ENCODE results near the gene IFT20. TPM values are rescaled to one million over a fixed set of nuclear protein-coding genes. Genes with fewer than 3 reads are reported as not detected.
A peak's percentile ranks its signal among the peaks of the same experiment; 100 is the strongest.
"Not testable (repeated sequence)": the region's sequence is repeated elsewhere in the genome, so short reads cannot be mapped to it uniquely, and the experiment has no call there.

Gene IFT20
- total RNA-seq, 2 experiments from 2014 or later = 20.5 to 22.3 TPM

DNA sequence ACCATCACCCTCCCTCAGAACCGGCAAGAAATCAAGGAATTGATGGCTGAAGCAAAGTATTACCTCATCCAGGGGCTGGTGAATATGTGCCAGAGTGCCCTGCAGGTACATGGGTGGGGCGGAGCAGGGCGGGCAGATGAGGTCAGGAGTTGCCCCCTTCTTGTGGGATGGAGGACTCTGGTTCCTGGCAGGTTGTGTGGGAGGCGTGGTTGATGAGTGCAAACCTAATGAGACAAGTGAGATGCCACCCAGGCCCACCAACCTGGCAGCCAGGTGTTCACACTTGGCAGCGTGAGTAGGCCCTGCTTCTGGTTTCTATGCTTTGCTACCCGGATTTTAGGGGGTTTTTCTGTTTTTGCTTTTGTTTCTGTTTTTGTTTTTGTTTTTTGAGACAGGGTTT is 5.1 kb upstream of the IFT20 start:
- H3K36me3 Mint-ChIP-seq (ENCODE audit: low read depth) = peaks cover 15% of the 10 kb centered on the region
- H3K27me3 Mint-ChIP-seq = no peaks in the 10 kb centered on the region
- POLR2A ChIA-PET = no interaction called here
- peaks cover 23% of the 10 kb centered on the region for H3K4me1 Mint-ChIP-seq
- DNase-seq = no peak
- H3K27ac Mint-ChIP-seq = no peak overlapping the region
- CTCF ChIA-PET = no interaction called here
- no peaks in the 10 kb centered on the region for H3K9me3 Mint-ChIP-seq
- H3K4me3 Mint-ChIP-seq = no peak overlapping the region

DNA sequence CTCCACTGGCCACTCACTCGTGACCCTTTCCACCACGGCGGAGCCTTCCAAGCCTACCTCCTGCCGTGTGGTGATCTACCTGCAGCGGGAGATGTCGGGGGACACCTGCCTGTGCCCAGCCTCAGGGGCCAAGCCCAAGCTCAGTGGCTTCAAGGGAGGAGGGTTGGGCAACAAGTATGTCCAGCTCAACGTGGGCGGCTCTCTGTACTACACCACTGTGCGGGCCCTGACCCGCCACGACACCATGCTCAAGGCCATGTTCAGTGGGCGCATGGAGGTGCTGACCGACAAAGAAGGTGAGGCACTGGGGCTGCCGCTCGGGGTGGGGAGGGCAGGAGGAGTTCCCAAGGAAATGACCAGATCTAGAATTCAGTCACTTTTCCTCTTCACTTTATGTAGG is 4.2 kb upstream of the IFT20 start:
- H3K36me3 Mint-ChIP-seq (ENCODE audit: low read depth) = peaks cover 12% of the 10 kb centered on the region
- H3K4me1 Mint-ChIP-seq = peaks cover 29% of the 10 kb centered on the region
- H3K27ac Mint-ChIP-seq = no peak overlapping the region
- H3K4me3 Mint-ChIP-seq = no peak overlapping the region
- no peaks in the 10 kb centered on the region for H3K9me3 Mint-ChIP-seq
- ChIA-PET CTCF (no interaction called here), POLR2A (no interaction called here)
- DNase-seq = no peak
- H3K27me3 Mint-ChIP-seq = no peaks in the 10 kb centered on the region

DNA sequence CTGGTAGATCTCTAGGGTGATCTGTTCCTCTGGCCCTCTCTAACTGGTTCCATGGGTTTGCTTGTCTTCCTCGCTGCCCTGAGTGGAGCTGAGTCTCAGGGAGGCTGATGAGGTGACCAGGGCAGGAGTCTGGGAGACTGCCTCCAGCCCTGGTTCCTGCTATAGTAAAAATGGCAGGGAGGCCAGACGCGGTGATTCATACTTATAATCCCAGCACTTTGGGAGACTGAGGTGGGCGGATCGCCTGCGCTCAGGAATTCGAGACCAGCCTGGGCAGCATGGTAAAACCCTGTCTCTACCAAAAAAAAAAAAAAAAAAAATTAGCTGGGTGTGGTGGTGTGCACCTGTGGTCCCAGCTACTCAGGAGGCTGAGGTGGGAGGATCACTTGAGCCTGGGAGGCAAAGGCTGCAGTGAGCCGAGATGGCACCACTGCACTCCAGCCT is 3.5 kb upstream of the IFT20 start:
- H3K27me3 Mint-ChIP-seq; H3K4me3 Mint-ChIP-seq; CTCF ChIA-PET; H3K27ac Mint-ChIP-seq; H3K9me3 Mint-ChIP-seq; DNase-seq; H3K36me3 Mint-ChIP-seq (ENCODE audit: low read depth): not testable (repeated sequence)
- peaks cover 33% of the 10 kb centered on the region for H3K4me1 Mint-ChIP-seq
- POLR2A ChIA-PET = interaction anchor here (1.1 kb wide), 1 partner anchor 19 kb away, joined by 3 read pairs; the partner anchor contains the start of gene POLDIP2

GRCh38 chr17:28338056-28338768 is 2.9 kb upstream of the IFT20 start:
- no peak for DNase-seq
- Mint-ChIP-seq H3K4me3 (no peak overlapping the region), H3K4me1 (peaks cover 37% of the 10 kb centered on the region), H3K27me3 (no peaks in the 10 kb centered on the region), H3K9me3 (no peaks in the 10 kb centered on the region), H3K36me3 (ENCODE audit: low read depth) (peaks cover 10% of the 10 kb centered on the region), H3K27ac (no peak overlapping the region)
- ChIA-PET CTCF (interaction anchor here (1.1 to 1.7 kb wide), 2 partner anchors 13 to 19 kb away, joined by 3 to 4 read pairs; partner anchors contain the start of gene POLDIP2), POLR2A (interaction anchor here (1.1 kb wide), 1 partner anchor 19 kb away, joined by 3 read pairs; the partner anchor contains the start of gene POLDIP2)

- CTCF ChIA-PET = interaction anchor here (0.6 to 2.1 kb wide), 11 partner anchors 9 to 451 kb away, joined by 3 to 9 read pairs (median 4); partner anchors contain the start of gene POLDIP2
- H3K27me3 Mint-ChIP-seq = no peaks in the 10 kb centered on the region
- peaks cover 39% of the 10 kb centered on the region for H3K4me1 Mint-ChIP-seq
- peaks cover 6% of the 10 kb centered on the region for H3K36me3 Mint-ChIP-seq (ENCODE audit: low read depth)
- no peaks in the 10 kb centered on the region for H3K9me3 Mint-ChIP-seq
- peak; percentile 40 for DNase-seq
- H3K27ac Mint-ChIP-seq = peak overlapping the region; percentile 91
- POLR2A ChIA-PET = interaction anchor here (0.7 to 1.5 kb wide), 2 partner anchors 21 to 48 kb away, joined by 4 to 9 read pairs; partner anchors contain the start of gene POLDIP2
- peak overlapping the region; percentile 85 for H3K4me3 Mint-ChIP-seq
Measured at GRCh38 chr17:28335959-28336871, 943 bp upstream of the IFT20 start.

GRCh38 chr17:28334666-28335200 is 539 bp downstream of the IFT20 start:
- no peaks in the 10 kb centered on the region for H3K9me3 Mint-ChIP-seq
- CTCF ChIA-PET = interaction anchor here (0.9 to 2.1 kb wide), 7 partner anchors 14 to 65 kb away, joined by 3 to 5 read pairs (median 4); partner anchors contain the start of gene POLDIP2
- H3K36me3 Mint-ChIP-seq (ENCODE audit: low read depth) = peaks cover 6% of the 10 kb centered on the region
- H3K4me3 Mint-ChIP-seq = peak overlapping the region; percentile 85
- peak overlapping the region; percentile 91 for H3K27ac Mint-ChIP-seq
- H3K4me1 Mint-ChIP-seq = peaks cover 39% of the 10 kb centered on the region
- POLR2A ChIA-PET = interaction anchor here (1.5 kb wide), 1 partner anchor 23 kb away, joined by 9 read pairs; the partner anchor contains the start of gene POLDIP2
- DNase-seq = peak; percentile 27
- H3K27me3 Mint-ChIP-seq = no peaks in the 10 kb centered on the region

- H3K36me3 Mint-ChIP-seq (ENCODE audit: low read depth) = peaks cover 7% of the 10 kb centered on the region
- no peaks in the 10 kb centered on the region for H3K9me3 Mint-ChIP-seq
- ChIA-PET CTCF (interaction anchor here (0.7 to 2.1 kb wide), 2 partner anchors 9 to 17 kb away, joined by 3 to 4 read pairs; no protein-coding TSS in a partner anchor), POLR2A (no interaction called here)
- peak overlapping the region; percentile 85 for H3K4me3 Mint-ChIP-seq
- no peak overlapping the region for H3K27ac Mint-ChIP-seq
- H3K4me1 Mint-ChIP-seq = peaks cover 39% of the 10 kb centered on the region
- DNase-seq = no peak
- no peaks in the 10 kb centered on the region for H3K27me3 Mint-ChIP-seq
Measured at GRCh38 chr17:28334171-28334570, 1.1 kb downstream of the IFT20 start.

- H3K27me3 Mint-ChIP-seq = no peaks in the 10 kb centered on the region
- H3K36me3 Mint-ChIP-seq (ENCODE audit: low read depth) = peaks cover 9% of the 10 kb centered on the region
- ChIA-PET POLR2A (no interaction called here), CTCF (interaction anchor here (0.5 to 0.7 kb wide), 2 partner anchors 10 to 487 kb away, joined by 3 read pairs; no protein-coding TSS in a partner anchor)
- H3K9me3 Mint-ChIP-seq = no peaks in the 10 kb centered on the region
- H3K4me1 Mint-ChIP-seq = peaks cover 35% of the 10 kb centered on the region
- DNase-seq = no peak
- peak overlapping the region; percentile 85 for H3K4me3 Mint-ChIP-seq
- H3K27ac Mint-ChIP-seq = no peak overlapping the region
Measured at GRCh38 chr17:28333083-28333746, 2.1 kb downstream of the IFT20 start.

DNA sequence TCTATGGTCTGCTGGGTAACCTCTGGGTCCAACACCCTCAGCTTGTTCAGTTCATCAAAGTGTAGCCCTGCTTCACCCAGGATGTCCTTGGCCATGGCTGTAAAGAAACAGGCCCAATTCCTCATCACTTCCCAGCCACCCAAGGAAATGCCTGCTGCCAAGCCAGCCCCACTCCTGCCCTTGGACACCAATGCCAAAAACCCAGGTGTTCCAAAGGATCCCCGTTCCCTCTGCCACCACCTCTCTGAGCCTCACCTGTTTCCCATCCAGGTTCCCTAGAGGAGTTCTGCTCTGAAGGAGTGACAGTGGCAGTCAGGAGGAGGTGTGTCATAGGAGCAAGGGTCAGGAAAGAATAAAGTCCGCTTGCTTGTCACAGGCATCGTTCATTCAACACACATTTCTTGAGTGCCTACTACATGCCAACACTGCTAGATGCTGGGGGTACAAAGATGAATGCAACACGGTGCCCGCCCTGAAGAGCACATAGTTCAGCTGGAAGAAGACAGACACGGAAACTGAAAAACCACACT is 3.3 kb downstream of the IFT20 start:
- Mint-ChIP-seq H3K36me3 (ENCODE audit: low read depth) (peaks cover 16% of the 10 kb centered on the region), H3K27me3 (no peaks in the 10 kb centered on the region), H3K27ac (peak overlapping the region; percentile 16), H3K4me3 (no peak overlapping the region), H3K9me3 (no peaks in the 10 kb centered on the region), H3K4me1 (peaks cover 33% of the 10 kb centered on the region)
- ChIA-PET POLR2A (no interaction called here), CTCF (interaction anchor here (0.7 to 1.6 kb wide), 5 partner anchors 9 to 35 kb away, joined by 3 to 4 read pairs (median 3); no protein-coding TSS in a partner anchor)
- no peak for DNase-seq

DNA sequence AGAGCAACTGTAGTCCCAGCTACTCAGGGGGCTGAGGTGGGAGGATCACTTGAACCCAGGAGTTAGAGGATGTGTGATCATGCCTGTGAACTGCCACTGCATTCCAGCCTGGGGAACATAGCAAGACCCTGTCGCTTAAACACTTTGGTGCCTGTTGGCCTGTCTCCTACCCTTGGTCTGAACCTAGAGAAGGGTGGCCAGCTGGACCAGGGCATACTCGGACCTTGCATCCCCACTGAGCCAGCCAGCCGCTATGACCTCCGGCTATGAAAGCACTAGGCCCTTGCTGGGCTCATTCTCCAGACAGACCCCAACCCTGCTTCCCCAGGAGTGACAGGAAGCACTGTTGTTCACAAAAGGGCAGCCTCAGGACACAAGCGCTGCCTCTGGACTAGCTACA is 4.6 kb downstream of the IFT20 start:
- Mint-ChIP-seq H3K36me3 (ENCODE audit: low read depth) (peaks cover 23% of the 10 kb centered on the region), H3K4me3 (no peak overlapping the region), H3K4me1 (peaks cover 24% of the 10 kb centered on the region), H3K27ac (no peak overlapping the region), H3K27me3 (no peaks in the 10 kb centered on the region), H3K9me3 (no peaks in the 10 kb centered on the region)
- POLR2A ChIA-PET = no interaction called here
- no peak for DNase-seq
- CTCF ChIA-PET = interaction anchor here (0.6 to 1.6 kb wide), 4 partner anchors 8 to 1223 kb away, joined by 3 to 5 read pairs (median 3); no protein-coding TSS in a partner anchor

DNA sequence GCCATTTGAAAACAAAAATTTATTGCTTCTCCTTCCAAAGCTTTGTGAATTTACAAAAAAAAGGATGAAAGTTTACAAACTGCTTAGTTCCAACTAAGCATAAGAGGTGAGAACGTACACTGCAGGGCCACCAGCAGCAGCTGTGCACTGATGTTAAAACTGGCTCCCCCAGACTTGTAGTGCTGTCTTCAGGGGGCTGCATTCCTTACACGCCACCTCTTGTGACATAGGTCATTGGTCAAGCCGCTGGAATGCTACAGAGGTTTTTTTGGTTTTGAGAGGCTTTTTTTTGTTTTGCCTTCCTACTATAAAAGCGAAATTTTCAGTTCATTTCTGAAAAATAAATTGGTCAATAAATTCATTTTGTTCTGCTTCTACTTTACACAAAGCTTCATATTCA is 6.9 kb downstream of the IFT20 start:
- ChIA-PET POLR2A (no interaction called here), CTCF (no interaction called here)
- Mint-ChIP-seq H3K4me3 (no peak overlapping the region), H3K9me3 (no peaks in the 10 kb centered on the region), H3K27me3 (no peaks in the 10 kb centered on the region), H3K27ac (no peak overlapping the region), H3K4me1 (peaks cover 7% of the 10 kb centered on the region), H3K36me3 (ENCODE audit: low read depth) (peaks cover 23% of the 10 kb centered on the region)
- no peak for DNase-seq

DNA sequence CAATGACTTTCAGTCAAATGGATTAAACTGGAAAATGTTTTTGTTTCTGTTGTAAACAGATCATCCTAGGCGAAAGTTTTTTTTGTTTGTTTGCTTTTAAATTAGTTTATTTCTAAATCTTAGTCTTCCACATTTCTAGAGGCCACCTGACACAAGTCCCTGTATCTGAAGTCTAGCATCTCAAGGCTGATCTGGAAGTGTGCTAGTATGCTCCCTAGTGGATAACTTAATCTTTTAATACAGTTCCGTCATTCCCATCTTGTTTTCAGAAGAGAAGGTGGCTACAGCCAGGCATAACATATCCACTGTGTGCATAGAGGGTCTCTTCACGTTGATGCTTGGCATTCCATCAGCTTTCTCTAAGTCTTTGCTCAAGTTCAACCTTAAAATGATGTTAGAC is 7.6 kb downstream of the IFT20 start:
- H3K27ac Mint-ChIP-seq = no peak overlapping the region
- no peak overlapping the region for H3K4me3 Mint-ChIP-seq
- DNase-seq = no peak
- ChIA-PET CTCF (no interaction called here), POLR2A (no interaction called here)
- peaks cover 7% of the 10 kb centered on the region for H3K4me1 Mint-ChIP-seq
- H3K27me3 Mint-ChIP-seq = no peaks in the 10 kb centered on the region
- H3K36me3 Mint-ChIP-seq (ENCODE audit: low read depth) = peaks cover 23% of the 10 kb centered on the region
- H3K9me3 Mint-ChIP-seq = no peaks in the 10 kb centered on the region
